CD4-positive, alpha-beta T cell treated with Interleukin-6 for 4 hours (primary cell): ENCODE results near the gene RTP5.

Experiments used
- DNase-seq: peaks from one replicate; pipeline ENCODE4 v3.0.0-alpha.2; 2020; ENCODE audit warnings: mixed read lengths

Gene RTP5

GRCh38 chr2:241890524-241891235, 21.2 kb downstream of the RTP5 start:
- DNase-seq: no peak

GRCh38 chr2:241891315-241891987, 21.9 kb downstream of the RTP5 start:
- DNase-seq: no peak

GRCh38 chr2:241891988-241892298, 22.4 kb downstream of the RTP5 start:
- no peak for DNase-seq

GRCh38 chr2:241892299-241893137, 23.0 kb downstream of the RTP5 start:
- DNase-seq: no peak

- DNase-seq: no peak
Measured at GRCh38 chr2:241893265-241893664, 23.7 kb downstream of the RTP5 start.

GRCh38 chr2:241894056-241894641, 24.6 kb downstream of the RTP5 start:
- no peak for DNase-seq

GRCh38 chr2:241894681-241895426, 25.3 kb downstream of the RTP5 start:
- DNase-seq: no peak

GRCh38 chr2:241895427-241895711, 25.8 kb downstream of the RTP5 start:
- DNase-seq: no peak

- DNase-seq: no peak
Measured at GRCh38 chr2:241895712-241896641, 26.4 kb downstream of the RTP5 start.

- no peak for DNase-seq
Measured at GRCh38 chr2:241896746-241897201, 27.2 kb downstream of the RTP5 start.

GRCh38 chr2:241897231-241897916, 27.8 kb downstream of the RTP5 start:
- DNase-seq: no peak

- no peak for DNase-seq
Measured at GRCh38 chr2:241898463-241899270, 29.1 kb downstream of the RTP5 start.

GRCh38 chr2:241900251-241901017, 30.9 kb downstream of the RTP5 start:
- no peak for DNase-seq

- no peak for DNase-seq
Measured at GRCh38 chr2:241901018-241901380, 31.5 kb downstream of the RTP5 start.

- DNase-seq: no peak
Measured at GRCh38 chr2:241901500-241902351, 32.2 kb downstream of the RTP5 start.

- no peak for DNase-seq
Measured at GRCh38 chr2:241902357-241902991, 32.9 kb downstream of the RTP5 start.

GRCh38 chr2:241903121-241904010, 33.8 kb downstream of the RTP5 start:
- DNase-seq: no peak
